HG03432 (cell line): ENCODE data around the gene OPRM1.
"Not testable (repeated sequence)": the region's sequence is repeated elsewhere in the genome, so short reads cannot be mapped to it uniquely, and the experiment has no call there.

Experiments used
- ATAC-seq: cut with Tn5 transposase; IDR thresholded peaks from one replicate; pipeline ENCODE4 v1.9.1; 2021; ENCODE audit warnings: mild to moderate bottlenecking, moderate library complexity; ENCODE audit not compliant: unreplicated experiment

OPRM1 gene

DNA sequence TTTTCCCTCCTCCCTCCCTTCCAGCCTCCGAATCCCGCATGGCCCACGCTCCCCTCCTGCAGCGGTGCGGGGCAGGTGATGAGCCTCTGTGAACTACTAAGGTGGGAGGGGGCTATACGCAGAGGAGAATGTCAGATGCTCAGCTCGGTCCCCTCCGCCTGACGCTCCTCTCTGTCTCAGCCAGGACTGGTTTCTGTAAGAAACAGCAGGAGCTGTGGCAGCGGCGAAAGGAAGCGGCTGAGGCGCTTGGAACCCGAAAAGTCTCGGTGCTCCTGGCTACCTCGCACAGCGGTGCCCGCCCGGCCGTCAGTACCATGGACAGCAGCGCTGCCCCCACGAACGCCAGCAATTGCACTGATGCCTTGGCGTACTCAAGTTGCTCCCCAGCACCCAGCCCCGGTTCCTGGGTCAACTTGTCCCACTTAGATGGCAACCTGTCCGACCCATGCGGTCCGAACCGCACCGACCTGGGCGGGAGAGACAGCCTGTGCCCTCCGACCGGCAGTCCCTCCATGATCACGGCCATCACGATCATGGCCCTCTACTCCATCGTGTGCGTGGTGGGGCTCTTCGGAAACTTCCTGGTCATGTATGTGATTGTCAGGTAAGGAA lies at the start of gene OPRM1:
Gene OPRM1 (plus strand): TSS at position 10 of the 612 bp plus-strand sequence. CDS start 305 bp downstream, at position 315.
- peak; percentile 73 for ATAC-seq

DNA sequence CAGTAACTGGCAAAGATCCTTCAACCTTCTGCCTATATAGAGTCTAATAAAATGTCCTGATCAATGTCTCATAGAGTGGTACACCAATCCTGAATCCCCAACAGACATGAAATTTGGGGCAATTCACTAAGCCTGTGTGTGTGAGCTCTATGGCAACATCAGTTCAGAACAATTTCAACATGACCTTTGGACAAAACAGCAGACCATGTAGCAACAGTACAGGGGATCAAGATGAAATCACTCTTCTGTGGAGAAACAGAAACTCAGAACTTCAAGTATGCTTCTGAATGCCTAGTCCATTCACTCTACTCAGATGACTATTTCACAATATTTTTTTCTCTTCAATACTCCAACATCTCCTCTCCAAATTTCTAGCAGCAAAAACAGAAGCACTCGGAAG lies 49.1 kb upstream of the OPRM1 start:
- ATAC-seq = no peak

DNA sequence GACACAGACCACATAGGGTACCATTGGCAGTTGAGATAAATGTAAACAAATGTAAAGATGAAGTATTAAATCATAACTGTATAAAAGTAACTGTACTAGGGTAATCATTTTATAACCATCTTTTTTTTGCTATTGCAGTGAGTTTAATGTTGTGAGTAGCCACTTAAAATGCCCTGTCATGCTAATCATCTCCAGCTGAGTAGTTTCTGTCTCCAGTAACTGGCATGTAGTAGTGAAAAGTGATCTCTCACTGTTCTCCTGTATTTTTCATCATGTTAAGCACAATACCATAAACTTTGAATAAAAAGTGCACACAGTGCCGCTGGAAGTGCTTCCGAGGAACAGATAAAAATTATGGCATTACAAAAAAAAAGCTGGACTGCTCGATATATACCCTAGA lies 45.0 kb upstream of the OPRM1 start:
- ATAC-seq = no peak

DNA sequence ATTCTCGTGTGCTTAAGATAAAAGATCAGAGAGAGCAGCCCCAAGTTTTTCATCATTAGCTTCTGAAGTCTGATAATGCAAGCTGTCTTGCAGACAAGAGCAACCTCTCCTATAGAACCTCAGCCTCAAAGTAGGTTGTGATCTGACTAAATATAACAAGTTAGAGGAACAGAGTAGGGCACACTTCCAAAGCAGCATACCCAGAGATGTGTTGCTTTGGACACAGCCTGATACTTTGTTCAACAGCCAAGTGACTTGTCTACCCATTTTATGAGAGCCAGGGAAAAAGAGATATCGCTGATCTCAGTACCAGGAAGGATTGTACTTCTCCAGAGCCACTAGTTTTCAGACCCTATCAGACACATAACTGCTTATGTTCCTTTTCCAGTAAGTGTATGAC lies 44.2 kb upstream of the OPRM1 start:
- no peak for ATAC-seq

DNA sequence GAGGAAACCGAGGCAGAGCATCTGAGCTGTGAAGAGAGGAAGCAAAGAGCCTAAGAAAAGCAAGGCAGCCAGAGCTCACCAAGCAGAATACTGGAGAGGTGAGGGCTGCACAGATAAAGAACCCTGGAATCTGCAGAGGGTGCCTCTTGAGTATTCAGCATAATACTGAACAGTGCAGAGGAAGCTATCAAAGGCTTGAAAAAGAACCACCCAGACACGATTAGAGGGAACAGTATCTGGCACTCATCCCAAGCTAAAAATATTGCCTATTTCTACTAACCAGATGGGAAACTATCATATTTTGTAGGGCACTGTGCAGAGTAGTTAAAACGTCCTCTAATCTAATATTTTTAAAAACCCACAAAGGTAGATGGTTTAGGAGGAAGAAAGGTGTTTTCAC lies 41.8 kb upstream of the OPRM1 start:
- no peak for ATAC-seq

DNA sequence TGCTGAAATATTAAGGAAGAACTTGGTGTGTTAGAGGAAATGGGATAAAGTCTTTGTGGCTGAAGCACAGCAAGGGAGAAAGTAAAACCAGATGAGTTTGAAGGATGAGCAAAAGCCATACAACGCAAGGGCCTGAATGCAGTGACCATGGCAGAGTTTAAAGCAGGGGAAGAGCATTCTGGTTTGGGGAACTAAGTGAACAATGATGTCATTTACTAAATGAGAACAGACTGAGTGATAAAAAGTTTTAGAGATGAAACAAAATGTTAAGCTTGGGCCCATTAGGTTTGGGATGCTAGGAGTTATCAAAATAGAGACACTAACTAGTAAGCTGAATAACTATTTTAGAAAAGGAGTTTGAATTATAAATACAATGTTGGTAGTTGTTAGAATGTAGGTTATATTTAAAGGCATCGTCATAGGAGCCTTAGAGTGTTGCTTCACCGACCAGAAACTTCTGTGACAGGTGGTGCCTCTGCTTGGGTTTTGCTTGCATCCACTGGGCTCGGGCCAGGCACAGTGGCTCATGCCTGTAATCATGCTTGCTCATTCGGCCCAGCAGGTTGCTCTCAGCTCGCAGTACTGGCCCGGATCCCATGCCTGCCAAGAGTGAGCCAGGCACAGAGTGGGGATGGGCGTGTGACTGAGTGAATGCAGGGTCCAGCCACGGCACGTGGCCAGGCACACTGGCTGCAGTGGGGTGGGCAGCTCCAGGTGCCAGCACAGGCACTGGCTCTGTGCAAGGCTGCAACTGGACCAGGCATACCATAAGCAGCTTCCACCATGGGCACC lies 37.4 kb upstream of the OPRM1 start:
- no peak for ATAC-seq

DNA sequence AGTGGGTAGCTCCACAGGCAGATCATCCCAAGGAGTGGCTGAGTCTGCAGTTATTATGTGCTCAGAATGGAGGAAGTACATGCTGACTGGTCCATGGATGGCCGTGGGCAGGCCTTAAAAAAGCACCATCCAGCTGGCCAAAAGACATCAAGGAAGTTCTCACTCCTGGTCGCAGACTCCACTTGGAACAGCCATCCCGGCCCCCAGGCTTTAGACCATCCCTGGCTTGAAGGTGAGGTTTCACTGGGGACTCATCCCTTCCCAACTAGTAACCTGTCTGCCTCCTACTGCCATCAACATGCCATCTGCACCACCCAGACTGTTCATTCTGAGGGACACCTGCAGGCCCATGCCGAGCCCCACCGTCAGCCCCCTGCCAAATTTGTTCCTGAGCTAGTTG lies 36.1 kb upstream of the OPRM1 start:
- no peak for ATAC-seq

DNA sequence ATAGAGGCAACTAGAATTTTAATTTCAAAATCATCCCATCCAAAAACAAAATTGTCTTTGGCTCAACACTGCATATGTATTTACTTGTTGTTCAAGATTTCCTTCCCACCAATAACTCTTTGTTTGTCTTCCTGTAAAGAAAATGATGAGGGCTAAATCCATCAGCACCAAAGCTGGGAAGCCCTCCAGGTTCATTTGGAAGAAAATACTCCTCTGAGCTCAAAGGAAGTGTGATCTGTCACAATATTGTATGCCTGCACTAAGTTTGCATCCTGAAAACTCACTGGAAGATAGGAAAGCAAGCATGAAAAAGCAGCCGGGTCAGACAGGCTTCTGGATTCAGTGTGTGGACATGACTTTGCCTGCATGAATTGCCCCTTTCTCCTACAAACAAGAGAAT lies 28.7 kb upstream of the OPRM1 start:
- no peak for ATAC-seq

DNA sequence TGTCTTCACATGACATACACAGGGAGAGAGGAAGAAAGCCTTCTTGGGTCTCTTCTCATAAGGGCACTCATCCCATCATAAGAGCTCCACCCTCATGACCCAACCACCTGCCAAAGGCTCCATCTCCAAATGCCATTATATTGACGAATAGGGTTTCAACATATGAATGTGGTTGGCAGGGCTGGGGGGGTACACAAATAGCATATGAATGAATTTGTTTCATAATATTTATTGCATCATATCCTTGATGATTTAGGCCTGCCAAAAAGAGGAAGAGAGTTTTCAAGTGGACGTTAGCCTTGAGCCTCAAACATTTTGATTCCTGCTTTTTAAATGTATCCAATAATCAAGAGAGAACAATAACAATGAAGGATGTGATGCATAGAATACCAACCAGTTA lies 26.2 kb upstream of the OPRM1 start:
- ATAC-seq = no peak

DNA sequence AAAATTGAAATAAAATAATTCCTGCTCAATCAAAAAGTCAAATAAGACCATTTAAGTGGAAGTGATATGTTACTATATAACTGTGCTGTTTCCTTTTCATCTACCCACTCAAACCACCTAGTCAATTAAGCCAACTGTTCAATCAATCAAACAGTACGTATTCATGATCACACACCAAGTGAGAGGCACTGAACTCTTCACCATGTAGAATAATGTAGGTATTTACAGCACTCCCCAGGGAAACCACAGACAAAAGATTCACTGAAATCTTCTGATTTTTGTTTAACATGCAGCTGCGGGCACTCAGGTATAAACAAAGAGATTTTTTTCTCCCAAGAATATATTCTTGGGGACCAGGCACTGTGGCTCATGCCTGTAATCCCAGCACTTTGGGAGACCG lies 21.3 kb upstream of the OPRM1 start:
- no peak for ATAC-seq

DNA sequence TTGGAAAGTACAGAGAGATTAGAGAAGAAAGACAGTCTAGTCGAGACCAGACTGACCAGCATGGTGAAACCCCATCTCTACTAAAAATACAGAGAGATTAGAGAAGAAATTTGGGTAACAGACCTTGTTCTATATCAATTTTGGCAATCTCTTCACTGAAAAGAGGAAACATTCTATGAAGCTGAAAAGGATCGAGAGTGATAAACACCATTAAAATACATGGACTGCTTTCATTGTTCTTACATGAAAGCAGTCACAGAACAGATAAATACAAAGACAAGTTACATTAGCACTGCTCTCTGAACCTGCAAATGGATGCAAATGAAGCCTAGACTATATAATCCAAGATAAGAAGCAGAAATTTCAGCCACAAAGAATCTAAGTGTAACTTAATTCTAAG lies 8.4 kb upstream of the OPRM1 start:
- ATAC-seq = no peak

DNA sequence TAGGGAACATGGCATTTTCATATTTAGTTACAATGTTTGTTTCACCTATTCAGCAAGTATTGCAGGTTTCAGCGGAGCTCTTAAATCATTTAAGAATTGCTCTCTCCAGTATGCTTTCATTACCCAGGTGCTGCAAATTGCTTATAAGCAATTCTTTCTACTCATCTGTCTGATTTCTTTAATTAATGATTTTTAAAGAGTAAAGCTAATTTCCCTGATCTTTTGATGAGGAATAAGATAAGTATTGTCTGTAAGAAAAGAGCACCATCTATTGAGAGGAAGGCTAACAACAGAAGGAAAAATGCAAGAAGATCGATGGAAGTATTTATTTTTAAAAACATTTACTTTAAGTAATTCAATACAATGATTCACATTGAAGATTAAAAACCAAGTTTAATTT lies 2.0 kb downstream of the OPRM1 start:
- no peak for ATAC-seq

DNA sequence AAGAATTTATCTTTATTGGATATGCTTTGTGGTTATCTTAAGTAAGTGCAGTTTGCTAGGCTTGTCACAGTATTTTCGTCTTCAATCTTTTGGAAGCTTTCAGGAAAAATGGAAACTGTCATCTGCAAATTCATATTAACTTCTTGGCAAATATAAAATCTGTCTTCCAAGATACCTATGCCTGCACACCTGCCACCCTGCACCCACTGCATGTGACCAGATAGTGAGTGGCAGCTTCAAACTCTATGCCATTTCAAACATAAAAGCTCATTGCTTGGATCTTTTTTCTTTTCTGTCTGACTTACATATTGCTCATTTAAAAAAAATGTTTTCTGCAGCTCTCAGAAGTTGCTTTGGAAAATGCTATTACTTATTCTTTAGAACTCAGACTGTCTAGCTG lies 14.1 kb downstream of the OPRM1 start:
- no peak for ATAC-seq

DNA sequence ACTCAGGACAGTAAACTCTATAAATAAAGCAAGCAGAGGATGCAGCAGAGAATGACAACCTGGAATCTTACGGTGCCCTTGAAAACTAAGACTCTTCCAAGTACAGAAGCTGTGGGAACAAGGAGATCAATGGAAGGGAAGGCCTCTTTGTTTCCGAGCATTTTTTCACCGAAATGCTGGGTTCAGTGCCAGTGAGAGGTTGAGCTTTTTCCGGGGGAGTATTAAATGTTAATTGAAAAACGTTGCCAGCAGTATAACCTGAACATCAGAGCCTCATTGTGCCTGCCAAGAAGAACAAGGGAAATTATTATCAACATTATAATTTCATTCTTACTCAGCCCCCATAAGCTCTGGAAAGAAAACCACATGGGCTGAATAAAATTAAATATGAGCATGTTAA lies 17.5 kb downstream of the OPRM1 start:
- no peak for ATAC-seq

DNA sequence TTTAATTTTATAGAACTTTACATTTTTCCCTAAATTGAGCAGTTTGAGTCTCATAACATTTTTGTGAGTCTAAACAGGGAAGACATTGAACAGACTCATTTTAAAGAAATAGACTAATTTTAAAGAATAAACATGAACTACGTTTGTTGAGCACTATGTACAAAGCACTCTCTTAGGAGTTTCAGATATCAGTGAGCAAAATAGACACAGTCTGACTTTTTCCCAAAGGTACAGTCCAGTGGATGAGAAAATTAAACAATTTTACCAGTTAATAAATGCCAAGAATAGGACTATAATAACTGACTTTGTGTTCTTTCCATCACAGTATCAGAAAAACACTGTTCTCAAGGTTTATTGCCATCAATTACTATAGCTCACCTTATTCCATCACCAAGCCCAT lies 18.1 kb downstream of the OPRM1 start:
- no peak for ATAC-seq

DNA sequence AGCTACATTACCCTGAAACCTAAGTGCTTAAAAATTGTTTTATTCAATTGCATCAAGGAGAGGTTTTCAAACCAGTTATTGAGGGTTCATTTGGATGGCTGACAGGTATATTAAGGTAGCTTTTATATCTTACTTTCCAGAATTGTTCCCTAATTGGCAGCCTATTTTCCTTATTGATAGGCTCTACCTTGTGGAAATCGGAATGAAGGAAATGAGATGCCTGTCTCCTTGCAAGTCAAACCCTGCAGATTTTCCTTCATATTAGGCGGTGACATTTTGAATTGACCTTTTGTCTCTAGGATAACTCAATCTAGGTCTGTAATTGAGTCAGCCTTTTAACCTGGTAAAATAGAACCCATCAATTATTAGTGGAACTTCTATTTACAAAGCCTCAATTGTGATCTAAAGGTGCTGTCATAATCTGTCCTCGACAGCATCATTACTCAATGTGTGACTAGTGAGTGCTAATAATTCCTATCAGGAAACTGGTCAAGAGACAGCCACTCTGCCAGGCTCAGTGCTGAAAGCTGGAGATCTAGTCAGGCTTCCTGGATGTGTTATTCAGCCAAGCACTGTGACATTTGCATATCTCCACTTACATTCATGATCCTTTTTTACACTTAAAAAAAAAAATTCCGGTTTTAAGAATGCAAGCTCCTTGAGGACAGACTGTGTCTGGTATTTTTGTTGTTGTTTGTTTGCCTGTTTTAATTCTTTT lies 20.1 kb downstream of the OPRM1 start:
- ATAC-seq = no peak

DNA sequence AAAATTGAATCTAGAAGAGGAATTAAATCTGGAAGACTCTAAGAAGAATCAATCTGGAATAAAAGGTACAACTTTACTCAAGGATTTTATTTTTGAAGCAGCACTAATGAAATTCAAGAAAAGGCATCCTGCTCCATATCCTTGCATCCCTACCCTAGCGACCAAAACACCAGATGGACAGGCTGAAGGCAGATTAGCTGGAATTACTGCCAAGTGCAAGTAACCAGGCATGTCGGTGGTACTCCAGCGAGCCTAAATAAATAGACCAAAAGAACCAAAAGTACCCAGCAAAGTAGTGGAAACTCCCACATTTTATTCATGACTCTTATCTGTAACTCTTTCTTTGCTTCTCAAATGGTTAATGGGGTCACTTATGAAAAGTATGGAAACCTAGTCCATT lies 21.0 kb downstream of the OPRM1 start:
- ATAC-seq = no peak

DNA sequence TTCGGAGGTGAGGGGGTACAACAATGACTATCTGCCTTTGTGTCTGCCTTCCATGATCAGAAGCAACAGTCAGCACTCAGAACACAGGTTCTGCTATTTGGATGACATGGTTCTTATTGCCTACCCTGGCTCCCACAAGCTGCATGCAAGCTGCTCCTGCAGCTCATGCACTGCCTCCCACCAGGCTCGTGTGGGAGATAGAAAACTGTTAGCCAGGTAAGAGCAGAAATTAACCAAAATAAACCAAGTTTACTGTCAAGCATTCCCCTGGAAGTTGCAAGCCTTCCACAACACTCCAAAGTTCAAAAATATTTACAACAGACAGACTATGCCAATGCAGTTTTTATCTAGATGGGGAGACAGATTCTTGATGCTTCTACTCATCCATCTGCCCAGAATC lies 31.0 kb downstream of the OPRM1 start:
- ATAC-seq = no peak

DNA sequence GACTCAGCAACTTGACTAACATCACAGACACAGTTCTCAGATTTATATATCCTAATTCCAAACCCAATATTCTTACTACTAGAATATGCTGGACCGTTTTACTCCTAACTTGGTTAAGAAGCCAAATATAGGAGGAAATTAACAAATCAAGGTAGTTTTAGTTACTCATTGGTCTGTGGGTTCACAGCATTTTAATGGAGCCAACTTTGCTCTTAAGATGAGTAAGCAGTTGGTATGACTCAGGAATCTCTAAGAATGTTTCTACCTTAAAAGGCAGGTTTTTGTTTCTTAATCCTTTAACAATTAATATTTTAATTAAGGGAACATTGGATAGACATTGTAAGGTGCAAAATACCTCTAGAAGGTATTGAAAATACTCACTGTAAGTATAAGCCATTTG lies 31.6 kb downstream of the OPRM1 start:
- peak; percentile 51 for ATAC-seq

DNA sequence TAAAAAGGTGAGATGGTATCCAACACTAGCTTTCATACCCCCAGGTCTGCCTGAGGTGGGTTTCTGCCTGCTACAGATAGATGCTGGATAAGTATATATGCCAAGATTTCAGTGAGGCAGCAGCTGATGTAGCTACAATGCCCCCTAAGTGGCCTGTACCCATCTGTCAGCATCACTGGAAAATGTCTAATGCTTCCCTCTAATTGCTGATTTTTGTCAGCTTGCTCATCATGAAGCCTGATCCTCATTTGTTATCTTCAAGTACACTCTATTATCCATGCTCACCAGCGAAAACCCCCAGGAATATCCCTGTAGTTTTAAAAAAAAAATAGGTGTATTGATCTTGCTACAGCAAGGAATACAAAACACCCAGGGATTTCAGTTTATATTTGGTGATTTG lies 32.2 kb downstream of the OPRM1 start:
- no peak for ATAC-seq

DNA sequence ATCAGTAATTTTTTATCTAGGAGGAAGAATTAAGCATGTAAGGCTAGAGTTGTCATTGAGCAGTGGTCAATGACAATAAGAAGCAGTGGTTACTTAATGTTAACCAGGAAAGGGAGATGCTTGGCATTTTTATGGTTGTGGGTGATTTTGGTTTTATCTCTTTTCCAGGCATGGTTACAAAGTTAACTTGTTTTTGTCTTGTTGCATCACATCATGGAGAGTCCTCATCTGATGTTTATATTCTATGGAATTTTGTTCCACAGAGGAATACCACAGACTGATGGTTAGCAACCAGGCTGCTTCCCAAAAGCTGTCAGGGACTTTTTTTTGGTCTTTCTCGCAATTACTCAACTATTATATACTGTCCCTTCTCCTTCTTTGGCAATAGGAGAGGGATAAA lies 32.7 kb downstream of the OPRM1 start:
- ATAC-seq = no peak

DNA sequence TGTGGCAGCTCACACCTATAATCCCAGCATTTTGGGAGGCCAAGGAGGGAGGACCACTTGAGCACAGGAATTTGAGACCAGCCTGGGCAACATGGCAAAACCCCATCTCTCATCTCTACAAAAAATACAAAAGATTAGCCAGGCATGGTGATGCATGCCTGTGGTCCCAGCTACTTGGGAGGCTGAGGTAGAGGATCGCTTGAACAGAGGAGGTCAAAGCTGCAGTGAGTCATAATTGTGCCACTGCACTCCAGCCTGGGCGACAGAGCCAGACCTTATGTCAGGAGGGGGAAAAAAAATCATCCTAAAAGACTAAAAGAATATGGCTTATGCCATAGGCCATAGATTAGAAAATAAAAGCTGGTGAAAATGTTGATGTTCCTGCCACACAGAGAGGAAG lies 39.6 kb downstream of the OPRM1 start:
- ATAC-seq = not testable (repeated sequence)
